SJCRH30 (cell line): Measurements from ENCODE around the gene SVIL. TPM values are rescaled to one million over a fixed set of nuclear protein-coding genes. Genes with fewer than 3 reads are reported as not detected.
A peak's percentile ranks its signal among the peaks of the same experiment; 100 is the strongest.
"Not testable (repeated sequence)": the region's sequence is repeated elsewhere in the genome, so short reads cannot be mapped to it uniquely, and the experiment has no call there.

Experiments
- DNase-seq, 2 experiments: peaks; one replicate each; pipeline ENCODE4 v3.0.0-alpha.2; 2015 to 2020
- H3K27ac ChIP-seq: fragments of 250-450 bp; sonication (Bioruptor Pico); 2 replicates; pipeline ENCODE4 v1.5.1; 2020; ENCODE audit warnings: mild to moderate bottlenecking, moderate library complexity
- H3K27me3 ChIP-seq: fragments of 250-450 bp; sonication (Bioruptor Pico); 2 replicates; pipeline ENCODE4 v1.5.1; 2020; ENCODE audit warnings: mild to moderate bottlenecking, moderate library complexity
- H3K36me3 ChIP-seq: fragments of 250-450 bp; sonication (Bioruptor Pico); 2 replicates; pipeline ENCODE4 v1.5.1; 2020; ENCODE audit warnings: mild to moderate bottlenecking, moderate library complexity
- H3K4me1 ChIP-seq: fragments of 250-450 bp; sonication (Bioruptor Pico); 2 replicates; pipeline ENCODE4 v1.5.1; 2020; ENCODE audit warnings: mild to moderate bottlenecking, moderate library complexity
- H3K4me3 ChIP-seq: fragments of 250-450 bp; sonication (Bioruptor Pico); 2 replicates; pipeline ENCODE4 v1.5.1; 2020; ENCODE audit warnings: mild to moderate bottlenecking, moderate library complexity
- H3K9me3 ChIP-seq: fragments of 250-450 bp; sonication (Bioruptor Pico); replicated peaks from 2 replicates; pipeline ENCODE4 v1.5.1; 2020; ENCODE audit warnings: mild to moderate bottlenecking, moderate library complexity
- total RNA-seq: library from RNA; depleted of rRNA; stranded (reverse); fragments of >200 nt; shearing (Covaris generic); gene quantifications from 2 replicates; pipeline ENCODE4 v1.2.3, GENCODE V29; 2014

Gene SVIL
- total RNA-seq, 1 experiment from 2014 or later: 42.5 TPM

DNA sequence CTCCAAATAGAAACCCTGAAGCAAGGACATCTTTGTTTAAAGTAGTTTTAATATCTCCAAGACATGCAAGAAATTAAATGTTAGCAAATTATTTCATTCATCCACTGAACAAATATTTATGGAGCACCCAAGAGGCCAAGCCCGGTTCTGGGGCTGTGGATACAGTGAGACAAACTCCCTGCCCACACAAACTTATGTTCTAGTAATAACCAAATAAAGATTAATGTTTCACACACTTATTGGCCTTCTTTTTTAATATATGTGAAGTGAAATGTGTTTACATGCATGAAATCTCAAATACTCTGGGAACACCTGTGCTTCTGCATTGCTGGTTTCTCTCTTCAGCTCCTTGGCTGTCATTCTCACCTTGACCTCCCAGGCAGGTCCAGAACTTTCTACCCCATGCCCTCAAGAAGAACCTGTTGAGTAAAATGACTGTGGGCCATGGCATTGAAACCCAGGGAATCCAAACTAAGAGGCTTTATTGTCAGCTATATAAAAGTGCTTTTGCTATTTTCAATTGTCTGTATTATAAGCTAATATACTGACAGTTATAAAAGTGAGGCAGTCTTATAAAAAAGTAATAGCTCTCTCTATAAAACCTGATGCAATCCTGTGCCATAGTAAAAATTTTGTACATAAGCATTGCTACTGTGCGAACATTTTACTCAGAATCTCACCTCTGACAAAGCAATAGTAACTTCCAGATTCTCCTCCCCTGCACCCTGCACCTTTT, 43.7 kb downstream of the SVIL start:
- H3K36me3 ChIP-seq: no peaks in the 10 kb centered on the region; the same call in 1 of the 2 replicates
- H3K9me3 ChIP-seq: no peaks in the 10 kb centered on the region
- DNase-seq: no peak
- peaks cover 16% of the 10 kb centered on the region for H3K4me1 ChIP-seq
- no peak overlapping the region for H3K4me3 ChIP-seq
- no peak overlapping the region for H3K27ac ChIP-seq
- no peaks in the 10 kb centered on the region for H3K27me3 ChIP-seq

DNA sequence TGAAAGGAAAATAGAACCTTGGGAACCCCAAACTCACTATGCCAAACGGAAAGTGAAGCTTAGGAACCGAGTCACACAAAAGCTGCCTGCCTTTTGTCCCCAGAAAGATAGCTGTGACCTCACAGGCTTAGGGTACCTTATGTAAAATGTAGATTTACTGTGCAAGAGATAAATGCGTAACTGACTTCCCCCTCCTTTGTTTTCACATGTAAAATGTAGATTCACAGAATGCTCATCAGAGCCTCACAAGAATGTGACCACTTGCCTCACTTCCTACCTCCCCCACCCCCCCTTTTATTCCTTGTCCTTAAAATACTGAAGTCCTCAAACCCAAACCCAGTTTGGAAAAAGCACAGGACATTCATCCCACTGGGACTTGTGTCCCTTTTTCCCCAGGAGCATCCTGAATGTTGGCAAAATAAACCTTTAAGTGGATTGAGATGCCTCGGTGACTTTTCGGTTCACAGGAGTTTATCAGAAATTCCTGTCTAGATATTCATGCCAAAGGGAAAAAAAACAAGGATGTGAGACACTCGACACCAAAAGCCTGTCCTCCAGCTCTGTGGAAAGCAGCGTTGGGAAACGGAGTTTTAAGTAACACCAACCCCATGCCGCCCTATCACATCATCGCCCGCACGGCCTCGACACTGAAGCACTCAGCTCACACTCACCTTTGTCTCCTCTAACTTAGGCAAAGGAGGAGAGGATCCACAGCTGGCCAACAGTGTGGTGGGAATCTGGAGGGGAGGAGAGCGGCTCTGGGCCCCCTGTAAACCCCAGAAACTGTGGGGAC, 45.9 kb downstream of the SVIL start:
- DNase-seq: peak in 1 of 2 experiments; percentile 22
- Histone ChIP-seq H3K4me3 (no peak overlapping the region), H3K9me3 (no peaks in the 10 kb centered on the region), H3K36me3 (no peaks in the 10 kb centered on the region; the same call in 1 of the 2 replicates), H3K27ac (no peak overlapping the region), H3K4me1 (peaks cover 16% of the 10 kb centered on the region), H3K27me3 (no peaks in the 10 kb centered on the region)

DNA sequence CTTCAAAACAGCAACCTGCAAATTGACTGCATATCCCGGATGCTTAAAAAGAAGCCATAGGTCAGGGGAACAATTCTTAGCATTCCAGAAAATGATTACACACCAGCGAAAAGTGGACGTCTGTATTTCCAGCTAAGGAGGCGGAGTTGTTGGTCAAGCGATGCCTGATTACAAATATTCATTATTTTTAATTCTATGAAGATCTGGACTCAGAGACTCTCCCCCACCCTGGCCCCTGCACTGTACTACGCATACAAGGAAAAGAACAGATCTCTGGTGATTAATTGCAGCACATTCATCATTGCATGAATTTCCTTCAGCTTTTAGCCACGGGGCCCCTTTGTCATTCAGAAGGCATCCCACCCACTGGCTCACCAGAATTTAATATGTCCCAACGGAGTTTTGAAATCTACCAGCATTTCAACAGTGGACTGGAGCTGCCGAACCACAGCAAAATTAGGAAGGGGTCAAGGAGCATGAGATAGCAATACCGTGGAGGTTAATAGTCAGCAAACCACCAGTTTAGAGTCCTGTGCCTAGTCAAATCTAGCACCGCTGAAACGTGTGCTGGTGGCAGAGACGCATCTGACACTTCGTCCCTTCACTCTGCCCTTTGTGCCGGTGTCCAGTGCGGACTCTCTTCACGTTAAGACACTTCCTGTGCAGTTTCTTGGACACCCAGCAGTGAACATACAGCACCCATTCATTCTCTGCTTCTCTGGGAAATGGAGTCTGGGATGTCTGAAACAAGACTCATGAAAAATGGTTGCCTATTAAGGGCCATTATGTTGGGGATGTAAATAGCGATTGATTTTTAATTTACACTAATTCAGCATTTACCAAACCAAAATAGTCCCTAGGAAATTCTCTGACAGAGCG, 46.8 kb downstream of the SVIL start:
- H3K27ac ChIP-seq, DNase-seq, H3K4me3 ChIP-seq, H3K27me3 ChIP-seq, H3K36me3 ChIP-seq, H3K9me3 ChIP-seq: not testable (repeated sequence)
- peaks cover 16% of the 10 kb centered on the region for H3K4me1 ChIP-seq

DNA sequence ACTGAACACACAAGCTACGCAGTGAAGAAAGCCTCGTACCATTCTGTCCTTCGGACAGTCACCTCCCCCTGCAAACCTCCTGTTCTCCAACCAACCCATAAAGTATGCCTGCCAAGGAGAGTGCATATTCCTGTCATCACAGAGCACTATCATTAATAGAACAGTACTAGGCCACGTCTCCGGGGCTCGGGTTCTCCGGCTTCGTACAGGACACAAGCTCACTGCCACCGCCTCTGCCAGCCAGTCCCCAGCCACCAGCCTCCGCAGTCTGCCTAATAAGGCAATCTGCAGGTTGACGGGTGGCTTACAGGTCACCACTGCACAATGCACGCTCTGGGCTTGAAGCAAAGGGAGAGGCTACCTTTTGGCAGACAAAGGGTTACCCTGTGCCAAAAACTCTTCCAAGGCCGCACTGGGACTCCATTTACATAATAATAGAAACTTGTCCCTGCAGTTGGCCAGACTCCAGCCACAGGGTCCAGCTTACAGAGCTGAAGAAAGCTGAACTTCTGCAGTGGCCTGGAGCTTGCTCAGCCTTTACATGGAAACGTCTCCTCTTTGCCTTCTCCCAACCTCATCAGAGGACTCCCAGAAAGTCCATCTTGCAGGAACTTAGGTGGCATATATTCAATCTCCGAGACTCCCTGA, 47.5 kb downstream of the SVIL start:
- not testable (repeated sequence) for H3K27ac ChIP-seq, H3K4me3 ChIP-seq

DNA sequence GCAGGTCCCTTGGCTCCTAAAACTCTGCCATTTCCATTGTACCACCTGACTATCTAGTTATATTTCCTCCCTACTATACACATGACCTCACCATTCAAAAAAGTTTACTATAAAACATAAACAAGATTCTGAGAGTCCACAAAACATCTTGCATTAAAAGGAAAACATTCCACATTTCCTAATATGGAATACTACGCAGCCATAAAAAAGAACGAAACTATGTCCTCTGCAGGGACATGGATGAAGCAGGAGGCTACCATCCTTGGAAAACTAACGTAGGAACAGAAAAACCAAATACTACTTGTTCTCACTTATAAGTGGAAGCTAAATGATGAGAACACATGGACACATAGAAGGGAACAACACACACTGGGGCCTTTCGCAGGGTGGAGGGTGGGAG, 48.3 kb downstream of the SVIL start:
- H3K36me3 ChIP-seq: no peaks in the 10 kb centered on the region; the same call in none of the 2 replicates
- H3K9me3 ChIP-seq: no peaks in the 10 kb centered on the region
- H3K27ac ChIP-seq: no peak overlapping the region
- H3K4me3 ChIP-seq: no peak overlapping the region
- peaks cover 16% of the 10 kb centered on the region for H3K4me1 ChIP-seq
- no peak for DNase-seq
- H3K27me3 ChIP-seq: no peaks in the 10 kb centered on the region

More for the DNA sequence above, 47.5 kb downstream of the SVIL start:
- DNase-seq, H3K9me3 ChIP-seq, H3K36me3 ChIP-seq, H3K27me3 ChIP-seq: not testable (repeated sequence)
- peaks cover 16% of the 10 kb centered on the region for H3K4me1 ChIP-seq

DNA sequence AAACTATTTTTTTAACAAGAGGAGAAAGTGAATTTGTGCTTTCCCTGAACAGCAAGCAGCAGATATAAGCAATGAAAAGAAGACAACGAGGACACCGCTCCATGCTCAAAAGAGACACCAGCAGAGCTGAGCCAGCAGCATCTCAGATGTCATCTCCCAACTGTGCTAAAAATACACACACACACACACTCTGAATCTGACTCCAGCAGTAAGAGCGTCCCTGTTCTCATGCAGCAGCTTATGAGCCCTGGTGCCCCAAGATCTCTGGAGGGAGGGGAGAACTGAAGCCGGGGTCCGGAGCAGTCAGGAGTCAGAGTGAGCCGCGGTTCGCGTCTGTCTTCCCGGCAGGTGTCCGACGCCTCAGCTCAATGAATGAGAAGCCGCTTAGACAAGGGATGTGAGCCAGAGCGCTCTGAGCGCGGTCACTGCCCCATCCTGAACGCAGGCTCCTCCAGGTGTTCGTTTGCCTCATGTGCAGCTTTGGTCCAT, 49.2 kb downstream of the SVIL start:
- H3K9me3 ChIP-seq: no peaks in the 10 kb centered on the region
- no peaks in the 10 kb centered on the region; the same call in none of the 2 replicates for H3K36me3 ChIP-seq
- H3K27me3 ChIP-seq: no peaks in the 10 kb centered on the region
- peaks cover 15% of the 10 kb centered on the region for H3K4me1 ChIP-seq
- DNase-seq: no peak
- H3K27ac ChIP-seq: no peak overlapping the region
- no peak overlapping the region for H3K4me3 ChIP-seq

DNA sequence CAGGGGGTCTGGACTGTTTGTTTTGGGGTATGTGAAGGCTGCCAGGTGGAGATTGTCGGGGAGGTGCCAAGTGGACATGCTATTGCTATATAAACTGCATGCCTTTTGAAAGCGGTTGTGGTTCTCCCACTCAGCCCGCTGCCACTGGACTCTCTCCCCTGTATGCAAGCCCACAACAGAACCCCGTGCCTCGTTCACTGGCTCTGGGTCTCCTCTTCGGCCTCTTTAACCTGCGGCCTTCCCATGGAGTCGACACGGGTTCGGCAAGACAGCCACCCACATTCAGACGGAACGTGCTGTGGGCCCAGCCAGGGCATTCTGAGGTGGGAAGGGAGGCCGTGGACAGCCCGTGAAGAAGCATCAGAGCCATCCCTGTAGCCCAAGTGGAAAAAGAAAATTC, 50.3 kb downstream of the SVIL start:
- H3K36me3 ChIP-seq: peaks cover 3% of the 10 kb centered on the region
- DNase-seq: no peak
- no peaks in the 10 kb centered on the region for H3K9me3 ChIP-seq
- no peak overlapping the region for H3K4me3 ChIP-seq
- no peaks in the 10 kb centered on the region for H3K27me3 ChIP-seq
- H3K4me1 ChIP-seq: peaks cover 11% of the 10 kb centered on the region
- no peak overlapping the region for H3K27ac ChIP-seq

DNA sequence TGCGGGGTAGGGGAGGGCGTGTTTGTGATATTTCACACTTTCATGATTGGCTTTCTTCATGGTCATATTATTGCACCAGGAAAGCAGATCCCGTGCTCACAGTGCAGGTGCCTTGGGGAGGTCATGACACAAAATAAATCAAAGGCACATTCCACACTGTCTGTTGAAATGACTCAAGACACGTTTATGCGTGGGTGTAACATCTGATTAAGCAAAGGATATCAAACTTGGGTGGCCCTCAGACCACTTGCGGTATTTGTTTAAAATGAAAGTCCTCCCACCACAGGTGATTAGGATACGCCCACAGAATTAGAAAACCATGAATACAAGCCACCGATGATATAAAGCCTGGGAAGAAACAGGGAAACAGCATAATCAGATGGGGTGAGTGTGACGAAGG, 51.1 kb downstream of the SVIL start:
- Histone ChIP-seq H3K4me1 (peaks cover 4% of the 10 kb centered on the region), H3K27ac (no peak overlapping the region), H3K27me3 (no peaks in the 10 kb centered on the region), H3K9me3 (no peaks in the 10 kb centered on the region), H3K36me3 (peaks cover 4% of the 10 kb centered on the region), H3K4me3 (no peak overlapping the region)
- DNase-seq: no peak

DNA sequence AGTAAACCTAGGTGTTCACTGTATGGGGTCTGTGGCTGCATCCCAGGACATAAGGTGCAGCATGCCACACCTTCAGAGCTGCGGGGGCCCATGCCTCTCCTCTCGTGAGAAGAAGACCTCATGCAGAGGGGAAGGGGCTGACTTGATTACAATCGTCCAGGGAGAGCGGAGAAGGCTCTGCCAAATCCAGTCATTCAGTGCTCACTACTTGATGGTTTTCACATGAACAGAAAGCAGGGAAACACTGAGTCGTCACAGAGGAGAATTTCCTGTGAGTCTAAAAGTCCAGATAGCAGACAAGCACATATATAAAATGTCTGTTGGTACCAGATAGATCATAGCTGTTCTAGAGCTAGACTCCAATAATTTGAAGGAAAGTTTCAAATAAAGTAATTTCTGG, 52.0 kb downstream of the SVIL start:
- H3K36me3 ChIP-seq, H3K27me3 ChIP-seq, H3K4me1 ChIP-seq, H3K27ac ChIP-seq, H3K4me3 ChIP-seq, DNase-seq, H3K9me3 ChIP-seq: not testable (repeated sequence)

DNA sequence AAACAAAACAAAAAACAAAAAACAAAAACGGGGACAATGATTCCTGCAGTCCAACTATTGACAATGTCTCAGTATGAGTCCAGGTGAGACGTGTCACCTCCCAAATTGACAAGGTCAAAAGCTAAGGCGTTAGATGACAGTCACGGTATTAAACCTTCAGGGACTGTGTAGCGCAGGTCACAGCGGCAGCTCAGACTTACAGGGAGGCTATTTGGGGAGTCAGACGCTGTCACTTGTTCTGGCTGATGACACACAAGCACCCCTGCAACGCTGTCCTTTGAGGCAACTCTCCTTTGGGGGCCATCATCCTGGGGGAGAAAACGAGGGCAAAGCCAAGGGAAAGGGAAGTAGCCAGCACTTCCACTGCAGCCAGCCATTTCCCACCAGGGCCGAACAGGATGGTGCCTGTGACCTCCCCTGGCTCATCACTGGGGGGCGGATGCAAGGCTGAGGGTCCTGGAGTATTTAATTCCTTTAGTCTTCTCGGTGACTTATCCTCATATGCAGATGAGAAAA, 55.3 kb downstream of the SVIL start:
- Histone ChIP-seq H3K27ac (no peak overlapping the region), H3K9me3 (no peaks in the 10 kb centered on the region), H3K36me3 (peaks cover 7% of the 10 kb centered on the region), H3K4me3 (no peak overlapping the region), H3K27me3 (no peaks in the 10 kb centered on the region), H3K4me1 (no peaks in the 10 kb centered on the region)
- DNase-seq: no peak

DNA sequence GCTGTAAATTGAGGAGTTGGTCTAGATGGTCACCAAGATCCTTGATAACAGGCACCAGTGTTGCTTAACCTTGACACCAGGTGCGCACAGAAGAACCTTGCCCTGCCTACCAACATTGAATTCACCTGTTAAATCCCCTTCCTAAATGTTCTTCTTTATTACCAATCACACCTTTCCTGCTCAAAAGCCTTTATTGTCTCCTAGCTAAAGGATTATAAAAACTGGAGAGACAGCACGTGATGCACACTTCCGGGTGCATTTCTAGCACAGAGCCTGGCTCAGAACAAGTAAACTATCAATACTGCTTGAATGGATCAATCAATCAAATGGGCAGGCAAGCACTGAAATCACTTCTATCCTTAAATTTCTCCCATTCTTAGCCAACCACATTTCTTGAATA, 56.3 kb downstream of the SVIL start:
- no peaks in the 10 kb centered on the region for H3K9me3 ChIP-seq
- H3K36me3 ChIP-seq: peaks cover 7% of the 10 kb centered on the region
- H3K4me1 ChIP-seq: no peaks in the 10 kb centered on the region
- no peak for DNase-seq
- no peak overlapping the region for H3K4me3 ChIP-seq
- no peaks in the 10 kb centered on the region for H3K27me3 ChIP-seq
- H3K27ac ChIP-seq: no peak overlapping the region

DNA sequence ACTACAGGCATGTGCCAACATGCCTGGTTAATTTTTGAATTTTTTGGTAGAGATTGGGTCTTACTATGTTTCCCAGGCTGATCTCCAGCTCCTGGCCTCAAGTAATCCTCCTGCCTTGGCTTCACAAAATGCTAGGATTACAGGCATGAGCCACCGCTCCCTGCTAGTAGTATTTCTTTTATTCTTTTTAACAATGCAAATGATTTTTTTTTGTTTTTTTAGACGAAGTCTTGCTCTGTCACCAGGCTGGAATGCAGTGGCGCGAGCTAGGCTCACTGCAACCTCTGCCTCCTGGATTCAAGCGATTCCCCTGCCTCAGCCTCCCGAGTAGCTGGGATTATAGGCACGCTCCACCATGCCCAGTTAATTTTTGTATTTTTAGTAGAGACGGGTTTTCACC, 58.1 kb downstream of the SVIL start:
- no peak overlapping the region for H3K27ac ChIP-seq
- H3K36me3 ChIP-seq: peaks cover 7% of the 10 kb centered on the region
- no peaks in the 10 kb centered on the region for H3K27me3 ChIP-seq
- no peak overlapping the region for H3K4me3 ChIP-seq
- no peak for DNase-seq
- no peaks in the 10 kb centered on the region for H3K9me3 ChIP-seq
- no peaks in the 10 kb centered on the region for H3K4me1 ChIP-seq

DNA sequence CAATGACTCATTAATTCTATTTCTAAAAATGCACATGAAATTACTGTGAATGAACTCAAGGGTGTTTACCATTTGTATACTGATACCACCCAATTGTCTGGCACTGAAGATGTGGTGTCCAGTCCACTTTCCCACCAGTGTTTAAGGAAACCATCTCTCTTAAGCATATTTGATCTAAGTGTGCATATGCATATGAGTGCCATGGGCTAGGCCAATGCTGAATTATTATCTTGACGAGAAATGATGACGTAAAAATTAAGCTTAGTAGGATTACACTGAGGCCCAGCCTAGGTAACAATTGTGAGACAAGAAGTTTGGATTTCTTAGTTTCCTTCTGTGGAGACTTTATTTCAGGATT, 59.7 kb downstream of the SVIL start:
- no peak for DNase-seq
- peaks cover 7% of the 10 kb centered on the region; the same call in 1 of the 2 replicates for H3K36me3 ChIP-seq

More for the DNA sequence above, 59.7 kb downstream of the SVIL start:
- no peaks in the 10 kb centered on the region for H3K27me3 ChIP-seq
- no peak overlapping the region for H3K4me3 ChIP-seq
- no peak overlapping the region for H3K27ac ChIP-seq
- H3K9me3 ChIP-seq: no peaks in the 10 kb centered on the region
- no peaks in the 10 kb centered on the region for H3K4me1 ChIP-seq
